Adrenal gland (tissue), 12 donors: ENCODE data around the gene LEFTY1. TPM values are rescaled to one million over a fixed set of nuclear protein-coding genes. Genes with fewer than 3 reads are reported as not detected.

Source experiments
- DNase-seq, 7 donors: peaks; one replicate each; pipeline ENCODE4 v3.0.0-alpha.2; 2019 to 2020
- H3K27ac ChIP-seq, 5 donors: fragments of 200-600 bp; sonication (generic) in 4 of 5; 1 replicate in 3 of 5; 2 replicates in 2 of 5; pipeline versions ENCODE4 v1.5.1 to v1.8.0; 2016 to 2020; ENCODE audit warnings: mild to moderate bottlenecking in 1 of 5
- H3K27me3 ChIP-seq: fragments of 200-600 bp; 2 replicates; pipeline ENCODE4 v1.8.0; 2021
- H3K36me3 ChIP-seq, 2 donors: fragments of 200-600 bp; replicated peaks in 1 of 2; 1 replicate in 1 of 2; 2 replicates in 1 of 2; pipeline versions ENCODE4 v1.5.1 to v1.8.0; 2018 to 2022
- H3K4me1 ChIP-seq, 2 donors: fragments of 200-600 bp; replicated peaks in 1 of 2; 1 replicate in 1 of 2; 2 replicates in 1 of 2; pipeline versions ENCODE4 v1.5.1 to v1.8.0; 2018 to 2021
- H3K4me3 ChIP-seq, 4 donors: fragments of 200-600 bp; sonication (generic) in 3 of 4; one replicate each; pipeline ENCODE4 v1.5.1; 2016 to 2018
- H3K9me3 ChIP-seq, 3 donors: fragments of 200-600 bp; sonication (generic) in 1 of 3; replicated peaks in 1 of 3; 1 replicate in 2 of 3; 2 replicates in 1 of 3; pipeline versions ENCODE4 v1.5.1 to v1.8.0; 2016 to 2021
- POLR2A ChIP-seq, 2 donors: fragments of 450-650 bp; IDR thresholded peaks; one replicate each; pipeline ENCODE4 v1.6.1; 2017; ENCODE audit warnings: antibody characterized with exemption in 2 of 2, mild to moderate bottlenecking in 2 of 2, moderate library complexity in 1 of 2
- WGBS, 4 donors: extraction: QIAGEN DNeasy Blood & Tissue Kit in 2 of 4; methylation state at CpG; one replicate each; pipeline versions ENCODE4 v1.1.5 to v1.1.7; 2013 to 2017; 5-methylcytosine and 5-hydroxymethylcytosine counted together
- intact Hi-C, 2 donors: fragments of 100-400 bp; cut with DNase I; formaldehyde crosslinking; loops; one replicate each; pipeline versions ENCODE4 v1.14.1 to v1.15.0; 2022 to 2023
- polyA plus RNA-seq, 3 donors: library from polyadenylated mRNA; stranded (reverse); fragments of 200-250 nt in 2 of 3; fragments of 350-450 nt in 1 of 3; fragmentation: Illumina TruSeq in 1 of 3; extraction: RNeasy Lipid Tissue Mini Kit (QIAGEN cat#74804) in 1 of 3; gene quantifications; one replicate each; pipeline ENCODE4 v1.2.3, GENCODE V29; 2013 to 2014
- total RNA-seq, 9 donors: library from RNA; depleted of rRNA in 4 of 9; stranded (reverse); fragments of >200 nt in 4 of 9; fragments of 120-200 nt in 1 of 9; fragmentation: NEBNext Ultra II Directional in 1 of 9; extraction: Animal tissue kit (Norgen Biotek cat#: 25700) in 1 of 9; gene quantifications; one replicate each; pipeline versions ENCODE4 v1.1.0 to v1.2.4, GENCODE V29; 2013 to 2023
- TF ChIP-seq, protein P1 (sequence below), 6 experiments: fragments of 450-650 bp in 4 of 6; fragments of 200-600 bp in 2 of 6; sonication (generic) in 1 of 6; IDR thresholded peaks; 1 replicate in 5 of 6; 2 replicates in 1 of 6; pipeline versions ENCODE4 v1.5.1 to v1.8.0; 2016 to 2021; ENCODE audit warnings: antibody characterized with exemption in 6 of 6, mild to moderate bottlenecking in 2 of 6, moderate library complexity in 1 of 6
- donor health status: healthy with polysubstance abuse.
- donor health status: Bipolar disorder and iron deficiency.
- donor health status: DM: yes; HTN: yes; CAD: no.
- donor health status: DM: no; HTN: no; CAD: no.
- donor health status: DM: no; HTN: no; CAD: no.
- donor health status: DM: yes; HTN: yes; CAD: no.

LEFTY1 gene
- total and polyA plus RNA-seq, 12 donors: 0.15 to 1.5 (median 0.55) TPM; not detected in 5

DNA sequence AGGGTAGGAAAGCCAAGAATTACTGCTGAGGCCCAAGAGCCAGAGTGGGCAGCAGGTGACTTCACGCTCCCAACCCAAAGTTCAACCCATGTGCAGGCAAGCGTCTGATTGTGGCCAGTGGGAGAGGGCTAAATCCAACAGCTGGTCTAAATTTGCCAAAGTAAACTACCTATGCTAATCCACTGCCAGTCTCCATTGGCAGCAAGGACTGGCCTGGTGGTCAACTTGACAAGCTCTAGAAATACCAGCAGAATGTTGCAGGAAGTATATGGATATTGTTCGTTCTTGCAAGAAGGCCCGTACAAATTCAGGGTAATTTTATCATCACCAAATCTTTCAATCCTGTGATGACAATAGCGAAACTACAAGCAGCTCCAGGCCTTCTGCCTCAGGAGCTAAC lies 8.3 kb downstream of the LEFTY1 start:
- Histone ChIP-seq H3K27me3 (no peaks in the 10 kb centered on the region), H3K4me3 (peak overlapping the region in 1 of 4 donors; percentile 80), H3K36me3 (no peaks in the 10 kb centered on the region), H3K27ac (peak overlapping the region in 3 of 5 donors; percentile 83 to 93 (median 90)), H3K4me1 (peaks cover 28 to 38% of the 10 kb centered on the region in 2 donors), H3K9me3 (no peaks in the 10 kb centered on the region)
- TF ChIP-seq POLR2A (IDR thresholded peaks at IDR 0.05): no peak
- TF ChIP-seq, protein P1, sequence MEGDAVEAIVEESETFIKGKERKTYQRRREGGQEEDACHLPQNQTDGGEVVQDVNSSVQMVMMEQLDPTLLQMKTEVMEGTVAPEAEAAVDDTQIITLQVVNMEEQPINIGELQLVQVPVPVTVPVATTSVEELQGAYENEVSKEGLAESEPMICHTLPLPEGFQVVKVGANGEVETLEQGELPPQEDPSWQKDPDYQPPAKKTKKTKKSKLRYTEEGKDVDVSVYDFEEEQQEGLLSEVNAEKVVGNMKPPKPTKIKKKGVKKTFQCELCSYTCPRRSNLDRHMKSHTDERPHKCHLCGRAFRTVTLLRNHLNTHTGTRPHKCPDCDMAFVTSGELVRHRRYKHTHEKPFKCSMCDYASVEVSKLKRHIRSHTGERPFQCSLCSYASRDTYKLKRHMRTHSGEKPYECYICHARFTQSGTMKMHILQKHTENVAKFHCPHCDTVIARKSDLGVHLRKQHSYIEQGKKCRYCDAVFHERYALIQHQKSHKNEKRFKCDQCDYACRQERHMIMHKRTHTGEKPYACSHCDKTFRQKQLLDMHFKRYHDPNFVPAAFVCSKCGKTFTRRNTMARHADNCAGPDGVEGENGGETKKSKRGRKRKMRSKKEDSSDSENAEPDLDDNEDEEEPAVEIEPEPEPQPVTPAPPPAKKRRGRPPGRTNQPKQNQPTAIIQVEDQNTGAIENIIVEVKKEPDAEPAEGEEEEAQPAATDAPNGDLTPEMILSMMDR (IDR thresholded peaks at IDR 0.05): no peak
- intact Hi-C loops: no loop called here
- DNase-seq: no peak
- 67 to 73% (median 72%) methylated on average over 5 of the region's 5 CpGs for WGBS, 4 donors

DNA sequence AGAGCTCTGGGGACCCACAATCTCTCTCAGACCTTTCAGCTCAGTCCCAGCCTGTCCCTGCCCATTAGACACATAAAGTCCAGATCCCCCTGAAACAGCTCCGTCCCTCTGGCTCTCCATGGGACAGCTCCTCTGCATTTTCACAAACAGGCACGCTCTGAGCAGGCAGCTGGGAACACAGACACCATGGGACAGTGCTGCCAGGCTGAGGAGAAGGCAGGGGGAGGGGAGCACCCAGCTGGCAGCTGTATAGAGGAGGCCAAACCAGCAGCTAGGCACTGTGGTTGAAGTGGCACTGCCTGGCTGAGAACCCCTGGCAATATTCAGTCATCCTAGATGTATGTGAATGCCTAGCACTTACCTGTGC lies 8.7 kb downstream of the LEFTY1 start:
- Histone ChIP-seq H3K27me3 (no peaks in the 10 kb centered on the region), H3K9me3 (no peaks in the 10 kb centered on the region), H3K4me3 (no peak overlapping the region), H3K36me3 (no peaks in the 10 kb centered on the region), H3K27ac (peak overlapping the region in 2 of 5 donors; percentile 90 to 93), H3K4me1 (peaks cover 28 to 38% of the 10 kb centered on the region in 2 donors)
- intact Hi-C loops: no loop called here
- DNase-seq: peak in 3 of 7 donors; percentile 41 to 46 (median 41)
- TF ChIP-seq POLR2A (IDR thresholded peaks at IDR 0.05): no peak
- TF ChIP-seq, protein P1 (IDR thresholded peaks at IDR 0.05): no peak
- WGBS, 4 donors: 83 to 93% (median 92%) methylated on average over 2 of the region's 2 CpGs; no CpG with 5 or more reads in 1 of the 4 donors

DNA sequence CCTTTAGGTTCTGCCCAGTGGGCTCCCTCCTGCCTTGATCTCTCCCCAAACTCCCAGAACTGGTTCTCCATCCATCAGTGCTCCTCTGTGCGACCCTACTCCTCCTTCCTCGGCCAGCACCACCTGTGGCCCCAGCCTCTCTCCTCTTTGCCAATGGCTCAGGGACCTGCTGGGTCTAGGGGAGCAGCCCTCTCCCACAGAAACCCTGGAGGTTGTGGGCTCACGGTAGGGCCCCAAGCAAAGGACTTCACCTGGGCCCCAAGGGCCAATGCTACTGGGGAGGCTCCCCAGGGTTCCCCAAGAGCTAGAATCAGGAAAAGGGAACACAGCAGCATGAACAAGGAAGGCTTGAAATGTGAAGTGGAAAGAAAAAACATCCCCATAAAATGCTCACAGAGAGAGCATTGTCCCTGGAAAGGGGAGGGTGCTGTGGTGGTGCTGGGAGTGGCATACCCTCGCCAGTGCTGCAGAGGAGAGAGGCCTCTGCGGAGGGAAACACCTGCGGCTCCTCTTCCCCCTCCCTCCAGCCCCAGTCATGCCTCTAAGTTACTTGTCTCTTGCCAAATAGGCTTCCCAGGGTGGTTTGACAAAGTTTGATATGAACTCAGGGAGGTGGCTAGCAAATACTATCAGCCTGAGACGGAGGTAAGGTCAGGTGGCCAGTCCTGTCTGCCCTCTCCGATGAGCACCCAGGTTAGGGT lies 9.3 kb downstream of the LEFTY1 start:
- H3K9me3 ChIP-seq: no peaks in the 10 kb centered on the region
- H3K4me3 ChIP-seq: no peak overlapping the region
- H3K36me3 ChIP-seq: peaks cover 0 to 5% of the 10 kb centered on the region in 2 donors
- peak overlapping the region in 3 of 5 donors; percentile 26 to 93 (median 90) for H3K27ac ChIP-seq
- DNase-seq: no peak
- 74 to 84% (median 80%) methylated on average over 8 of the region's 8 CpGs for WGBS, 4 donors
- peaks cover 28 to 38% of the 10 kb centered on the region in 2 donors for H3K4me1 ChIP-seq
- intact Hi-C loops: no loop called here
- no peaks in the 10 kb centered on the region for H3K27me3 ChIP-seq
- TF ChIP-seq, protein P1 (IDR thresholded peaks at IDR 0.05): no peak
- no peak for TF ChIP-seq POLR2A (IDR thresholded peaks at IDR 0.05)

DNA sequence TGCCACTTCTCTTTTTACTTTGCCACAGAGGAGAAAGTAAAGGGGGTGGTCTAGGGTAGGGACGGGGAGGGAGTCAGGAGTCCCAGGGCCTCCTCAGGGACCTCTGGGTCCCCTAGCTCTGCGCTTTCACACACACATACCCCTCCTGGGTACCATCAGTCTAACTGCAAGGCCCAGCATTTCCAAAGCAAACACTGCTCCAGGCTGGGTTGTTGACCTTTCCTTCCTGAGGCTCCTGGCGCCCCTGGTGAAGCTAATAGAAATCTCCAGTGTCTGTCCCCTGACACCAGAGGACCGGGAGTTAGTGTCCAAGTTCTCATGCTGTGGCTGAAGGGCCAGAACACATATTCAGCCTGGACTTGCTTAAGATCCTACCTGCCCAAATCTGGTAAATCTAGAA lies 10.7 kb downstream of the LEFTY1 start:
- 75 to 83% (median 82%) methylated on average over 4 of the region's 4 CpGs for WGBS, 4 donors
- H3K27me3 ChIP-seq: no peaks in the 10 kb centered on the region
- H3K27ac ChIP-seq: peak overlapping the region in 2 of 5 donors; percentile 49 to 90
- intact Hi-C loops: no loop called here
- no peaks in the 10 kb centered on the region for H3K9me3 ChIP-seq
- no peak for DNase-seq
- TF ChIP-seq POLR2A (IDR thresholded peaks at IDR 0.05): no peak
- TF ChIP-seq, protein P1 (IDR thresholded peaks at IDR 0.05): no peak
- H3K4me3 ChIP-seq: no peak overlapping the region
- H3K4me1 ChIP-seq: peaks cover 27 to 38% of the 10 kb centered on the region in 2 donors
- H3K36me3 ChIP-seq: peaks cover 0 to 17% of the 10 kb centered on the region in 2 donors
